Spleen (tissue), 11 donors: Measurements from ENCODE around the gene ALCAM. TPM values are rescaled to one million over a fixed set of nuclear protein-coding genes. Genes with fewer than 3 reads are reported as not detected.

Experiments
- DNase-seq: peaks from one replicate; pipeline ENCODE4 v3.0.0-alpha.2; 2020
- H3K27ac ChIP-seq, 8 donors: fragments of 200-600 bp; sonication (generic) in 7 of 8; 1 replicate in 4 of 8; 2 replicates in 4 of 8; pipeline versions ENCODE4 v1.5.0 to v1.8.0; 2016 to 2021; ENCODE audit warnings: inconsistent platforms in 4 of 8, mild to moderate bottlenecking in 4 of 8, moderate library complexity in 1 of 8
- H3K27me3 ChIP-seq, 7 donors: fragments of 200-600 bp; sonication (generic) in 6 of 7; replicated peaks in 1 of 7; 1 replicate in 4 of 7; 2 replicates in 3 of 7; pipeline versions ENCODE4 v1.5.0 to v1.8.0; 2016 to 2021; ENCODE audit warnings: inconsistent platforms in 3 of 7, mild to moderate bottlenecking in 1 of 7
- H3K36me3 ChIP-seq, 6 donors: fragments of 200-600 bp; sonication (generic) in 5 of 6; 1 replicate in 4 of 6; 2 replicates in 2 of 6; pipeline versions ENCODE4 v1.5.0 to v1.8.0; 2016 to 2021; ENCODE audit warnings: inconsistent platforms in 2 of 6
- H3K4me1 ChIP-seq, 6 donors: fragments of 200-600 bp; sonication (generic) in 5 of 6; 1 replicate in 3 of 6; 2 replicates in 3 of 6; pipeline versions ENCODE4 v1.5.0 to v1.8.0; 2016 to 2021; ENCODE audit warnings: inconsistent platforms in 3 of 6
- H3K4me3 ChIP-seq, 8 donors: fragments of 200-600 bp; sonication (generic) in 7 of 8; 1 replicate in 4 of 8; 2 replicates in 4 of 8; pipeline versions ENCODE4 v1.5.0 to v1.8.0; 2016 to 2021; ENCODE audit warnings: inconsistent platforms in 4 of 8, mild to moderate bottlenecking in 4 of 8, moderate library complexity in 2 of 8
- H3K9me3 ChIP-seq, 8 donors: fragments of 200-600 bp; sonication (generic) in 7 of 8; 1 replicate in 4 of 8; 2 replicates in 4 of 8; pipeline versions ENCODE4 v1.5.0 to v1.8.0; 2016 to 2021; ENCODE audit warnings: inconsistent platforms in 4 of 8
- POLR2A ChIP-seq, 3 donors: fragments of 450-650 bp; IDR thresholded peaks; one replicate each; pipeline ENCODE4 v1.5.1; 2017; ENCODE audit warnings: antibody characterized with exemption in 3 of 3, mild to moderate bottlenecking in 1 of 3
- POLR2AphosphoS5 ChIP-seq, 3 donors: sonication (generic); formaldehyde crosslinking; IDR thresholded peaks; one replicate each; pipeline ENCODE4 v1.5.1; 2017; ENCODE audit warnings: antibody characterized with exemption in 3 of 3
- WGBS, 5 donors: extraction: QIAGEN DNeasy Blood & Tissue Kit in 3 of 5; methylation state at CpG; one replicate each; pipeline versions ENCODE4 v1.1.5 to v1.1.7; 2013 to 2018; 5-methylcytosine and 5-hydroxymethylcytosine counted together
- intact Hi-C: fragments of 100-400 bp; cut with DNase I; formaldehyde crosslinking; loops from one replicate; pipeline ENCODE4 v1.15.0; 2023; ENCODE audit warnings: low total_unique reads
- polyA plus RNA-seq, 3 donors: library from polyadenylated mRNA; stranded (reverse); fragments of 200-250 nt; gene quantifications; one replicate each; pipeline ENCODE4 v1.2.1, GENCODE V29; 2013
- total RNA-seq, 7 donors: library from RNA; depleted of rRNA in 3 of 7; stranded (reverse); fragments of >200 nt in 3 of 7; fragmentation: NEBNext Ultra II Directional in 4 of 7; extraction: Animal tissue kit (Norgen Biotek cat#: 25700) in 4 of 7; gene quantifications; one replicate each; pipeline versions ENCODE4 v1.1.0 to v1.2.1, GENCODE V29; 2016 to 2021
- TF ChIP-seq, protein P1 (sequence below), 11 experiments: fragments of 200-600 bp in 7 of 11; fragments of 450-650 bp in 4 of 11; sonication (generic) in 4 of 11; IDR thresholded peaks in 8 of 11; conservative IDR thresholded peaks in 3 of 11; 1 replicate in 7 of 11; 2 replicates in 4 of 11; pipeline versions ENCODE4 v1.4.0 to v1.8.0; 2016 to 2021; ENCODE audit warnings: antibody characterized with exemption in 11 of 11, inconsistent platforms in 4 of 11, mild to moderate bottlenecking in 1 of 11
- donor health status: healthy with polysubstance abuse.
- donor health status: DM: no; HTN: no; CAD: no; lungs with moderate emphysema.
- donor health status: DM: no; HTN: no; CAD: no.
- donor health status: Bipolar disorder and iron deficiency.
- donor health status: healthy.
- donor health status: DM: no; HTN: no; CAD: no.
- donor health status: DM: yes; HTN: yes; CAD: no.

The ALCAM gene
- total and polyA plus RNA-seq, 10 donors, result 6.3 to 18.5 (median 11.8) TPM

DNA sequence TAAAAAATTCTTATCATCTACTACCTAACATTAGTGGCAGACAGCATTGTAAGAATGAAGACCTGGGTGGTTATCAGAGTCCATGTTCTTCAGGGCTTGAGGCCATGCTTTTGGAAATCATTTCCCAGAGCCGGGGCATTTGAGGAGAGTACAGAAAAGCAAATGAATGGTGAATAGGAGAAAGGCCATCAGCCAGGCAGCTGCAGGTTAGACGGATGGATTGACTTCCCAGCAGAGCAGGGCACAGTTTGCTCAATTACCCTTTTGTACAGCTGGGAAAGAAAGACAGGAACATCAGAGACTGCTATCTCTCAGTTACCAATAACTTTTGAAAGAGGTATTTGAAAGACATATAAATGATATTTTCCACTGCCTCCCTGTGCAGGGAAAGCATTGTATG lies 135.6 kb downstream of the ALCAM start:
- TF ChIP-seq POLR2A (IDR thresholded peaks at IDR 0.05), result no peak
- TF ChIP-seq, protein P1, sequence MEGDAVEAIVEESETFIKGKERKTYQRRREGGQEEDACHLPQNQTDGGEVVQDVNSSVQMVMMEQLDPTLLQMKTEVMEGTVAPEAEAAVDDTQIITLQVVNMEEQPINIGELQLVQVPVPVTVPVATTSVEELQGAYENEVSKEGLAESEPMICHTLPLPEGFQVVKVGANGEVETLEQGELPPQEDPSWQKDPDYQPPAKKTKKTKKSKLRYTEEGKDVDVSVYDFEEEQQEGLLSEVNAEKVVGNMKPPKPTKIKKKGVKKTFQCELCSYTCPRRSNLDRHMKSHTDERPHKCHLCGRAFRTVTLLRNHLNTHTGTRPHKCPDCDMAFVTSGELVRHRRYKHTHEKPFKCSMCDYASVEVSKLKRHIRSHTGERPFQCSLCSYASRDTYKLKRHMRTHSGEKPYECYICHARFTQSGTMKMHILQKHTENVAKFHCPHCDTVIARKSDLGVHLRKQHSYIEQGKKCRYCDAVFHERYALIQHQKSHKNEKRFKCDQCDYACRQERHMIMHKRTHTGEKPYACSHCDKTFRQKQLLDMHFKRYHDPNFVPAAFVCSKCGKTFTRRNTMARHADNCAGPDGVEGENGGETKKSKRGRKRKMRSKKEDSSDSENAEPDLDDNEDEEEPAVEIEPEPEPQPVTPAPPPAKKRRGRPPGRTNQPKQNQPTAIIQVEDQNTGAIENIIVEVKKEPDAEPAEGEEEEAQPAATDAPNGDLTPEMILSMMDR (IDR thresholded peaks at IDR 0.05 in 8 of 11, conservative IDR thresholded peaks at IDR 0.05 in 3 of 11), result no peak
- no peak for TF ChIP-seq POLR2AphosphoS5 (IDR thresholded peaks at IDR 0.05)
- no peaks in the 10 kb centered on the region for H3K36me3 ChIP-seq
- 64 to 88% (median 75%) methylated on average over 2 of the region's 2 CpGs for WGBS, 5 donors

DNA sequence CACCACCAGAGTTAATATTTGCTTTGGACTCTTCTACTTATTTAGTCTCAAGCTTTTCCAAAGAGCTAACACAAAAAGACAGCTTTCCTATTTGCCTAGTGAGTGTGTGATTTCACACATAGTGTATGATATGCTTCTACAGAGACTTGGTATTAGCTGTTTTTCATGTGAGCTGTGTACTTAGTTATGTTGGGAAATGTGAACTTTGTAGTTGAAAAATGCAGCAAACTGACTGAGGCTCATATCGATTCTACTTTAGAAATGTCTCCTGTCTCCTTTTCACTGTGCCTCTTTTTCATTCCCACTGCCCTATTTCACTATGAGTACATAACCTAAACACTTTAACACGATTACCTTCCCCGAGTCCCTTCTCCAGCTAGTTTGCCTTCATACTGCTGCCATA lies 136.5 kb downstream of the ALCAM start:
- H3K9me3 ChIP-seq, result no peaks in the 10 kb centered on the region
- H3K27ac ChIP-seq, result no peak overlapping the region
- 80 to 92% (median 88%) methylated on average over 3 of the region's 3 CpGs for WGBS, 5 donors
- intact Hi-C loops, result no loop called here
- TF ChIP-seq POLR2AphosphoS5 (IDR thresholded peaks at IDR 0.05) (no peak), POLR2A (IDR thresholded peaks at IDR 0.05) (no peak)
- TF ChIP-seq, protein P1 (IDR thresholded peaks at IDR 0.05 in 8 of 11, conservative IDR thresholded peaks at IDR 0.05 in 3 of 11), result no peak
- DNase-seq, result no peak
- peaks cover 0 to 7% (median 0%) of the 10 kb centered on the region in 6 donors for H3K4me1 ChIP-seq
- no peaks in the 10 kb centered on the region for H3K27me3 ChIP-seq
- no peaks in the 10 kb centered on the region for H3K36me3 ChIP-seq
- no peak overlapping the region for H3K4me3 ChIP-seq

More for the DNA sequence above, 135.6 kb downstream of the ALCAM start:
- DNase-seq, result no peak
- Histone ChIP-seq H3K4me1 (peaks cover 0 to 7% (median 0%) of the 10 kb centered on the region in 6 donors), H3K4me3 (no peak overlapping the region), H3K27ac (no peak overlapping the region), H3K27me3 (no peaks in the 10 kb centered on the region), H3K9me3 (no peaks in the 10 kb centered on the region)
- intact Hi-C loops, result no loop called here

DNA sequence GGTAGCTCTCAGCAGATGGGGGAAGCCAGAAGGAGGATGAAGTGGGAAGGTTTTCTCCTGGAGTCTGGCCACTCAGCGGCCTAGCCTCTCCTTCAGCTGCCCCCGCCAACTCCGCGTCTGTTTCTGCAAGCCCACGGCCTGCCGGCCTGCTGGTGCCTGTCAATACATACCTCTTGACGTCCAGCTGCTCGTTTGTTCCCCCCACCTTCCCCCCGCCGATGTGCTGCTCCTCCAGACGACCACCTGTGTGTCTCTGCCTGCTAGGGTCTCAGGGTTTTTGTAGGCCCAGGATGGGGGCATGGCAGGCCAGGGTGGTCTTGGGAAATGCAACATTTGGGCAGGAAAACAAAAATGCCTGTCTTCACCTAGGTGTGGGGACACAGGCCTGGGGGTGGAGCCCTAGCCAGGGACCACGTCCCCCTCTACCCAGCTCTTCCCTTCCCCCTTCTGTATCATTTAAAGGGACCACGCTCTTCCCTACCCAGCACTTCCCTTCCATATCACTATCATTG lies 137.8 kb downstream of the ALCAM start:
- no peaks in the 10 kb centered on the region for H3K27me3 ChIP-seq
- TF ChIP-seq, protein P1 (IDR thresholded peaks at IDR 0.05 in 8 of 11, conservative IDR thresholded peaks at IDR 0.05 in 3 of 11), result no peak
- TF ChIP-seq POLR2AphosphoS5 (IDR thresholded peaks at IDR 0.05), result no peak
- TF ChIP-seq POLR2A (IDR thresholded peaks at IDR 0.05), result no peak
- intact Hi-C loops, result no loop called here
- DNase-seq, result peak; percentile 68
- no peaks in the 10 kb centered on the region for H3K9me3 ChIP-seq
- peak overlapping the region in 4 of 8 donors; percentile 10 to 67 (median 44) for H3K27ac ChIP-seq
- WGBS, 5 donors, result 74 to 90% (median 82%) methylated on average over 13 of the region's 13 CpGs
- H3K36me3 ChIP-seq, result no peaks in the 10 kb centered on the region
- H3K4me1 ChIP-seq, result peaks cover 0 to 7% (median 0%) of the 10 kb centered on the region in 6 donors
- H3K4me3 ChIP-seq, result no peak overlapping the region

DNA sequence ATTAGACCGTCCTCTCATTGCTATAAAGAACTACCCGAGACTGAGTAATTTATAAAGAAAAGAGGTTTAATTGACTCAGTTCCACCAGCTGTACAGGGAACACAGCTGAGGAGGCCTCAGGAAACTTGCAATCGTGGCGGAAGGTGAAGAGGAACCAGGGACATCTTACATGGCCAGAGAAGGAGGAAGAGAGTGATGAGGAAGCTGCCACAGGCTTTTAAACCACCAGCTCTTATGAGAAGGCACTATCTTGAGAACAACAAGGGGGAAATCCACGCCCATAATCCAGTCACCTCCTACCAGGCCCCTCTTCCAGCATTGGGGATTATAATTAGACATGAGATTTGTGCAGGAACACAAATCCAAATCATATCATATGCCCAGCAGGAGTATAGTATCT lies 138.5 kb downstream of the ALCAM start:
- WGBS, 5 donors, result 55 to 68% (median 64%) methylated on average over 5 of the region's 5 CpGs
- Histone ChIP-seq H3K36me3 (no peaks in the 10 kb centered on the region), H3K9me3 (no peaks in the 10 kb centered on the region), H3K27ac (peak overlapping the region in 4 of 8 donors; percentile 10 to 67 (median 44)), H3K4me1 (peaks cover 0 to 4% (median 0%) of the 10 kb centered on the region in 6 donors), H3K27me3 (no peaks in the 10 kb centered on the region), H3K4me3 (no peak overlapping the region)
- DNase-seq, result no peak
- TF ChIP-seq POLR2A (IDR thresholded peaks at IDR 0.05) (no peak), POLR2AphosphoS5 (IDR thresholded peaks at IDR 0.05) (no peak)
- TF ChIP-seq, protein P1 (IDR thresholded peaks at IDR 0.05 in 8 of 11, conservative IDR thresholded peaks at IDR 0.05 in 3 of 11), result no peak
- intact Hi-C loops, result no loop called here
